NOMO-1 treated with DMSO at 0.1 percent for 48 hours (cell line): ENCODE data around the gene NASP.
"Not testable (repeated sequence)": the region's sequence is repeated elsewhere in the genome, so short reads cannot be mapped to it uniquely, and the experiment has no call there.

ENCODE experiments used
- DNase-seq: peaks from one replicate; lab custom pipeline; 2025; ENCODE audit not compliant: unreplicated experiment; lab: John Stamatoyannopoulos, UW

NASP gene

DNA sequence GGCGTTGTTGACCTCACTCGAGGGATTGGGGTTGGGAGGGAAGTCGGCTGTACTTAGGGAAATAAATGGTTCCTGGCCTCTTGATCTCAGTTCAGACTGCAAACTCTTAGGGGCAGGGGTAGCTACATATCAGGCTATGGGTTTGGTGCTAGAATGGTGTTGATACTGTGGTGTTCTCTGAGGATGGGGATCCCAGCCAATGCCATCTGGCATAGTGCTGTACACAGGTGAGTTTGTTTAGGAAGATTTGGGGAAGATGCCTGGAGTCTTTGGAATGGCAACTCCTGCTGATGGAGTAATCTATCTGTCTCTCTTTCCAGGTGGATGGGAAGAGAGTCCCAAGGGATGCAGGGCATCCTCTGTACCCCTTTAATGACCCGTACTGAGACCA, 14.3 kb upstream of the NASP start:
- no peak for DNase-seq

DNA sequence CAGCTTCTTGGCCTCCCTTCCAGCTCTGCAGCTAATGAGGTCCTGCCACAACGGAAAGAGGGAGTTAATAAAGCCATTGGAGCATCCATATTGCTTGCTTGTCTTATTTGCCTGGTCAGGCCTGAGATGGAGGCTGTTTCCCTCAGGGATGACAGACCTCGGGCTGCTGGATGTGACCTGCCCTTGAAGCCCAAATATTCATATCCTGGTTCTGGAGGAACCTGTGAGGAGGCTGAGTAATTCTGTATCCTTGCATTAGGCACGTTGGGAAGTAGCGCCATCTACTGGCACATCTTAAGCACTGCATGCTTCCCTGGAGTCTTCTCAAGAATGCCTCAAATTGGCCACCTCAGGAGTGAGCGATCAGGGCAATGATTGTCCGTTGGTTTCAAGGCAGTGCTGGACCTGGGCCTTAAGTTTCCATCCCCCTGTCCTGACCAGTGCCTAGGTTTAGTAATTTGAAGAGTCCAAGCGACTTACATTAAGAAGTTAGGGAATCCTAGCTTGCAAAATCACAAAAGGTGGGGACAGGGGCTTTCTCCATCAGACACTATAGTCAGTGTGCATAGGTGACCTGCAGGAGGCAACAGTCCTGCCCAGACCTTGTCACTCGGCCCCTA, 13.8 kb upstream of the NASP start:
- DNase-seq: peak; percentile 65

GRCh38 chr1:45570631-45571030, 13.2 kb upstream of the NASP start:
- DNase-seq: no peak

- no peak for DNase-seq
Observed at GRCh38 chr1:45573231-45573804, 10.5 kb upstream of the NASP start.

GRCh38 chr1:45574105-45574626, 9.7 kb upstream of the NASP start:
- no peak for DNase-seq

DNA sequence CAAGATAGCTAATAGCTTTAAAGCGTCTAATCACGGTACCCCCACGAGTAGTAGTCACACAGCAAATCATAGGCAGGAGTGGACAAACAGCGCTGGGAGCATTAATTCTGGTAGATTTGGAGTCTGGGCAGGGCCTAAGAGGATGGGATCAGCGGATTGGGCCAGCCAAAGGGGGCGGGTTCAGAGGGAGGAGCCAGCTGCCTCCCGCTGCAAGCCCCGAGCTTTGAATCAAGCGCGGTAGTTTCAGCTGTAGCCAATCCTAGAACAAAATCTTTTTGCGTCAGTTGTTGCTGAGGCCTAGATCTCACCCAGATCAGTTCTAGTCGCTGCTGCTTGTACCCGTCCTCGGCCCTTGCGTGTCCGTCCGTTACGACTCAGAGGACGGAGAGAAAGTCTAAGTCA, 576 bp upstream of the NASP start:
- DNase-seq: peak; percentile 99

GRCh38 chr1:45584351-45585109, 689 bp downstream of the NASP start:
- peak; percentile 71 for DNase-seq

GRCh38 chr1:45585110-45585426, 1.2 kb downstream of the NASP start:
- no peak for DNase-seq

- DNase-seq: no peak
Observed at GRCh38 chr1:45585496-45586075, 1.7 kb downstream of the NASP start.

- no peak for DNase-seq
Observed at GRCh38 chr1:45586769-45587168, 2.9 kb downstream of the NASP start.

DNA sequence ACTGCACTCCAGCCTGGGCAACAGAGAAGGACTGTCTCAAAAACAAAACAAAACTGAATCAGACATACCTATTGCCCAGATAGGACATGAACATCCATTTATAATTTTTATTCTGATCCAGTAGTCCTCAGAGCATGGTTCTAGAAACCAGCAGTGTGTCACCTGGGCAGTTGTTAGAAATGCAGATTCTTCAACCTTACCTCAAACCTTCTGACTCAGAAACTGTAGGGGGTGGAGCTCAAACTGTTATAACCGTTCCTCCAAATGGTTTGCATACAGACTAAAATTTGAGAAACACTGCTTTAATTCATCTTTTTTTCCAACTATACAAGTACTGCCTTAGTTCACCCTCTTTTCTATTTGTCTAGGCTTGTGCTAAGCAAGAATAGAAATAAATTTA, 6.0 kb downstream of the NASP start:
- no peak for DNase-seq

- no peak for DNase-seq
Observed at GRCh38 chr1:45594412-45594811, 10.6 kb downstream of the NASP start.

- not testable (repeated sequence) for DNase-seq
Observed at GRCh38 chr1:45596765-45597164, 12.9 kb downstream of the NASP start.

GRCh38 chr1:45604239-45604638, 20.4 kb downstream of the NASP start:
- DNase-seq: no peak

GRCh38 chr1:45607404-45608074, 23.7 kb downstream of the NASP start:
- DNase-seq: no peak

DNA sequence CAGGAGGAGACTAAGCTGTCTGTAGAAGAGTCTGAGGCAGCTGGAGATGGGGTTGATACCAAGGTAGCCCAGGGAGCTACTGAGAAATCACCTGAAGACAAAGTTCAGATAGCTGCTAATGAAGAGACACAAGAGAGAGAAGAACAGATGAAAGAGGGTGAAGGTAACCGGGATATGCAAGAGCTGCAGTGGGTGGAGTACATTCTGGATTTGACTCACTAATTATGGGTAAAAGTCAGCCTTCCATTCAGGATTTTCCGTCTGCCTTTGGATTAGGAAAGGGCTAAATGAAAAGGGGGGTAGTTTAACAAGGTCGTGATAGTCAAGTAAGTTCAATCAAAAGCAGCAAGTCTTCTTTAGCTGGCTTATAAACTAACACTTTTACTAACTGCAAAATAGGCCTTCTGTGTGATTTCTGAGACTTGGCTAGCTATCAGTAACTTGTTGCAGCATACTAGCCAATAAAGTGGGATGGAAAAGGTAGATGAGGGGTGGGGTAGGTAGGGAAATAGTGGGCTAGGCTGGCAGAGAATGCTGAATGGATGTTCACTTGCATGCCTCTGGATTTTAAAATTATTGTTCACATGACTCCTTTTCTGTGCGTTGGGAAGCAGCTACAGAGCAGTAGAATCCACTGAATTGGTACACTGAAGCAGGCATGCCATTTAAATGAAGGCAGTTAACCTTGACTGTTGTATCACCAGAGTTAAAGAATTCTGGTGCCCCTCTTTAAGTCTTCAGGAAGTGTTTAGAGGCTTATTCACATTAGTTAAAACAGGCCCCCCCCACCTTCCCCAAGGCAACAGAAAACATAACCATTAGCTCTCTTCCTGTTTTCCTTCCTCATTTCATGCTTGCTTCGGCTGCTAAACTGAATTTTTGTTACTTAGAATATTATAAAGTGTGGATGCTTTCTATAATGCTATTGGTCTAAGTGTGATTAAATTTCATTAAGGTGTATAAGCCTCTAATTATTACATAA, 24.6 kb downstream of the NASP start:
- peak; percentile 75 for DNase-seq

- DNase-seq: no peak
Observed at GRCh38 chr1:45610589-45611226, 26.9 kb downstream of the NASP start.

DNA sequence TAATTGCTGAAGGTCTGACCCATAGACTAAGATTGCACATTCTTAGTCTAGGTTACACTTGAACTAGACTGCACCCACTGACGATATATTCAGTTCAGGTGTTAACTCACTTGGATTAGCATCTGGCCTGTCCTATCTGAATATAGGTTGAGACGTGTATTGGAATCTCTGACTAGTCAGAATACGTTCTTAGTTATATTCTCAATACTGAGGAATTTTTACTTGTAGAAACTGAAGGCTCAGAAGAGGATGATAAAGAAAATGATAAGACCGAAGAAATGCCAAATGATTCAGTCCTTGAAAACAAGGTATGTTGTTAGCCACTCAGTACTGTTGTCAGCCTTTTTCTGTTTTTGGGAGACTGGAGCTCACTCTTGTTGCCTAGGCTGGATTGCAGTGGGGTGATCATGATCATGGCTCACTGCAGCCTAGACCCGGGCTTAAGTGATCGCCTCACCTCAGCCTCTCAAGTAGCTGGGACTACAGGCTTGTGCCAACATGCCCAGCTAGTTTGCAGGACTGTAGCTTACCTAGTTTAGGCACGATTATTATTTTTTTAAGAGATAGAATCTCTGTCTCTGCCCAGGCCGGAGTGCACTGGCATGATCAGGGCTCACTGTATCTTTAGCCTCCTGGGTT, 29.2 kb downstream of the NASP start:
- no peak for DNase-seq

GRCh38 chr1:45615885-45616284, 32.0 kb downstream of the NASP start:
- no peak for DNase-seq
